Panc1 (cell line): ENCODE data around the gene NRAS. TPM values are rescaled to one million over a fixed set of nuclear protein-coding genes. Genes with fewer than 3 reads are reported as not detected.

ENCODE experiments used
- ATAC-seq: fragments of 200-7000 bp; cut with Tn5 transposase; 2 replicates; pipeline ENCODE4 v1.9.1; 2020; ENCODE audit warnings: mild to moderate bottlenecking, moderate library complexity
- BruUV-seq: library from RNA; stranded (reverse); fragments of 400-500 nt; replicated peaks from 2 replicates; lab custom pipeline; 2021; lab: Mats Ljungman, UMichigan
- CTCF ChIA-PET: fragments of 300-600 bp; sonication (Branson Sonifier 250); formaldehyde crosslinking; loops from one replicate; lab custom pipeline; 2022; ENCODE audit warnings: antibody characterized with exemption; lab: Charles Lee
- POLR2A ChIA-PET: fragments of 300-600 bp; sonication (Branson Sonifier 250); formaldehyde crosslinking; loops from one replicate; lab custom pipeline; 2022; ENCODE audit warnings: antibody characterized with exemption; lab: Charles Lee
- DNase-seq: peaks from one replicate; pipeline ENCODE4 v3.0.0-alpha.2; 2010; ENCODE audit warnings: low read depth, low spot score
- H3K27ac ChIP-seq: 2 replicates; pipeline ENCODE4 v1.5.1; 2011; ENCODE audit warnings: mild to moderate bottlenecking, low read length, inconsistent platforms
- H3K27me3 ChIP-seq: fragments of 200-500 bp; sonication (Bioruptor generic); 2 replicates; pipeline ENCODE4 v1.6.0; 2014; ENCODE audit warnings: low read length, inconsistent platforms; ENCODE audit not compliant: control insufficient read depth, insufficient read depth
- H3K36me3 ChIP-seq: fragments of 200-500 bp; sonication (Bioruptor generic); 2 replicates; pipeline ENCODE4 v1.5.1; 2014; ENCODE audit warnings: inconsistent platforms, mild to moderate bottlenecking, low read length, moderate library complexity; ENCODE audit not compliant: control insufficient read depth, insufficient read depth
- H3K4me1 ChIP-seq: 2 replicates; pipeline ENCODE4 v1.5.1; 2011; ENCODE audit warnings: inconsistent platforms, mild to moderate bottlenecking, low read length, moderate library complexity; ENCODE audit not compliant: control insufficient read depth, insufficient read depth
- H3K4me3 ChIP-seq, 2 experiments: 2 replicates each; pipeline ENCODE4 v1.5.1; 2011 to 2012; ENCODE audit warnings: low read depth in 2 of 2, low read length in 2 of 2, mild to moderate bottlenecking in 2 of 2, inconsistent platforms in 1 of 2, moderate library complexity in 1 of 2
- H3K9me3 ChIP-seq: fragments of 200-500 bp; sonication (Bioruptor generic); 2 replicates; pipeline ENCODE4 v1.5.1; 2014; ENCODE audit warnings: low read depth, mild to moderate bottlenecking, inconsistent platforms, low read length, moderate library complexity; ENCODE audit not compliant: control insufficient read depth, insufficient read depth
- POLR2AphosphoS5 ChIP-seq: IDR thresholded peaks from 2 replicates; pipeline ENCODE4 v1.6.1; 2012; ENCODE audit warnings: mild to moderate bottlenecking, low read depth, low read length, moderate library complexity
- SIN3A ChIP-seq: IDR thresholded peaks from 2 replicates; pipeline ENCODE4 v1.6.1; 2012; ENCODE audit warnings: low read depth, mild to moderate bottlenecking, low read length, moderate library complexity, borderline replicate concordance; ENCODE audit not compliant: insufficient read depth
- TCF7L2 ChIP-seq: IDR thresholded peaks from 2 replicates; pipeline ENCODE4 v1.6.1; 2011; ENCODE audit warnings: mild to moderate bottlenecking, low read depth, low read length, inconsistent platforms
- in situ Hi-C: cut with HindIII; loops from 2 replicates; pipeline ENCODE4 v1.10.0; 2016; ENCODE audit warnings: low sequenced_read_pairs, low pct_unique_long_range_greater_than_20kb
- intact Hi-C: fragments of 100-400 bp; cut with micrococcal nuclease; formaldehyde crosslinking; loops from one replicate; pipeline ENCODE4 v1.10.0; 2022; ENCODE audit not compliant: unreplicated experiment
- total RNA-seq: library from RNA; stranded (reverse); gene quantifications from one replicate; pipeline ENCODE4 v1.2.1, GENCODE V29; 2021; ENCODE audit not compliant: unreplicated experiment
- TF ChIP-seq, protein P1 (sequence below): fragments of 450-650 bp; IDR thresholded peaks from 2 replicates; pipeline ENCODE4 v1.5.1; 2017; ENCODE audit warnings: mild to moderate bottlenecking
- TF ChIP-seq, protein P2 (sequence below), 2 experiments: IDR thresholded peaks; 2 replicates each; pipeline ENCODE4 v1.6.1; 2011 to 2012; ENCODE audit warnings: low read depth in 2 of 2, control low read depth in 1 of 2, low read length in 1 of 2, mild to moderate bottlenecking in 1 of 2, moderate library complexity in 1 of 2; ENCODE audit not compliant: insufficient read depth in 1 of 2

NRAS gene
- total RNA-seq, 1 experiment from 2014 or later: 50.2 TPM

DNA sequence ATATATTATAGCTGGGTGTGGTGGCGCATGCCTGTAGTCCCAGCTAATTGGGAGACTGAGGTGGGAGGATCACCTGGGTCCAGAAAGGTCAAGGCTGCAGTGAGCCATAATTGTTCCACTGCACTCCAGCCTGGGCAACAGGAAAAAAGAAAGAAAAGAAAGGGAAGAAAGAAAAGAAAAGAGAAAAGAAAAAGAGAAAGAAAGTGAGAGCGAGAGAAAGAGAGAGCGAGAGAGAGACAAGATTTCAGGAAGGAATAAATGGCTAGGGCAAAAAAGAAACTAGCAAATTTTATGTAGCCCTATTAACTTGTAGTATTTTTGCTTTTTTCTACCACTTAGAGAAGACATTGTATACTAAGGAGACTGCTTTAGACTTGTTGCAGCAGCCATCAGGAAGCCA lies 6.2 kb downstream of the NRAS start:
- H3K4me3 ChIP-seq: no peak overlapping the region
- ChIA-PET POLR2A (no interaction called here), CTCF (no interaction called here)
- no peak overlapping the region for H3K27ac ChIP-seq
- peaks cover 1% of the 10 kb centered on the region; the same call in 1 of the 2 replicates for H3K4me1 ChIP-seq
- H3K9me3 ChIP-seq: no peaks in the 10 kb centered on the region
- BruUV-seq: no TSS peak
- H3K27me3 ChIP-seq: no peaks in the 10 kb centered on the region
- intact Hi-C loops: no loop called here
- TF ChIP-seq, protein P1, sequence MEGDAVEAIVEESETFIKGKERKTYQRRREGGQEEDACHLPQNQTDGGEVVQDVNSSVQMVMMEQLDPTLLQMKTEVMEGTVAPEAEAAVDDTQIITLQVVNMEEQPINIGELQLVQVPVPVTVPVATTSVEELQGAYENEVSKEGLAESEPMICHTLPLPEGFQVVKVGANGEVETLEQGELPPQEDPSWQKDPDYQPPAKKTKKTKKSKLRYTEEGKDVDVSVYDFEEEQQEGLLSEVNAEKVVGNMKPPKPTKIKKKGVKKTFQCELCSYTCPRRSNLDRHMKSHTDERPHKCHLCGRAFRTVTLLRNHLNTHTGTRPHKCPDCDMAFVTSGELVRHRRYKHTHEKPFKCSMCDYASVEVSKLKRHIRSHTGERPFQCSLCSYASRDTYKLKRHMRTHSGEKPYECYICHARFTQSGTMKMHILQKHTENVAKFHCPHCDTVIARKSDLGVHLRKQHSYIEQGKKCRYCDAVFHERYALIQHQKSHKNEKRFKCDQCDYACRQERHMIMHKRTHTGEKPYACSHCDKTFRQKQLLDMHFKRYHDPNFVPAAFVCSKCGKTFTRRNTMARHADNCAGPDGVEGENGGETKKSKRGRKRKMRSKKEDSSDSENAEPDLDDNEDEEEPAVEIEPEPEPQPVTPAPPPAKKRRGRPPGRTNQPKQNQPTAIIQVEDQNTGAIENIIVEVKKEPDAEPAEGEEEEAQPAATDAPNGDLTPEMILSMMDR: no peak
- TF ChIP-seq, protein P2, sequence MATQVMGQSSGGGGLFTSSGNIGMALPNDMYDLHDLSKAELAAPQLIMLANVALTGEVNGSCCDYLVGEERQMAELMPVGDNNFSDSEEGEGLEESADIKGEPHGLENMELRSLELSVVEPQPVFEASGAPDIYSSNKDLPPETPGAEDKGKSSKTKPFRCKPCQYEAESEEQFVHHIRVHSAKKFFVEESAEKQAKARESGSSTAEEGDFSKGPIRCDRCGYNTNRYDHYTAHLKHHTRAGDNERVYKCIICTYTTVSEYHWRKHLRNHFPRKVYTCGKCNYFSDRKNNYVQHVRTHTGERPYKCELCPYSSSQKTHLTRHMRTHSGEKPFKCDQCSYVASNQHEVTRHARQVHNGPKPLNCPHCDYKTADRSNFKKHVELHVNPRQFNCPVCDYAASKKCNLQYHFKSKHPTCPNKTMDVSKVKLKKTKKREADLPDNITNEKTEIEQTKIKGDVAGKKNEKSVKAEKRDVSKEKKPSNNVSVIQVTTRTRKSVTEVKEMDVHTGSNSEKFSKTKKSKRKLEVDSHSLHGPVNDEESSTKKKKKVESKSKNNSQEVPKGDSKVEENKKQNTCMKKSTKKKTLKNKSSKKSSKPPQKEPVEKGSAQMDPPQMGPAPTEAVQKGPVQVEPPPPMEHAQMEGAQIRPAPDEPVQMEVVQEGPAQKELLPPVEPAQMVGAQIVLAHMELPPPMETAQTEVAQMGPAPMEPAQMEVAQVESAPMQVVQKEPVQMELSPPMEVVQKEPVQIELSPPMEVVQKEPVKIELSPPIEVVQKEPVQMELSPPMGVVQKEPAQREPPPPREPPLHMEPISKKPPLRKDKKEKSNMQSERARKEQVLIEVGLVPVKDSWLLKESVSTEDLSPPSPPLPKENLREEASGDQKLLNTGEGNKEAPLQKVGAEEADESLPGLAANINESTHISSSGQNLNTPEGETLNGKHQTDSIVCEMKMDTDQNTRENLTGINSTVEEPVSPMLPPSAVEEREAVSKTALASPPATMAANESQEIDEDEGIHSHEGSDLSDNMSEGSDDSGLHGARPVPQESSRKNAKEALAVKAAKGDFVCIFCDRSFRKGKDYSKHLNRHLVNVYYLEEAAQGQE (IDR thresholded peaks at IDR 0.05; ENCODE audit: insufficient read depth in 1 of 2, low read depth in 2 of 2, low read length in 1 of 2): no peak
- TF ChIP-seq POLR2AphosphoS5 (no peak), TCF7L2 (no peak), SIN3A (no peak)
- no peak for ATAC-seq
- in situ Hi-C loops: no loop called here
- peaks cover 37% of the 10 kb centered on the region for H3K36me3 ChIP-seq
- DNase-seq: no peak

DNA sequence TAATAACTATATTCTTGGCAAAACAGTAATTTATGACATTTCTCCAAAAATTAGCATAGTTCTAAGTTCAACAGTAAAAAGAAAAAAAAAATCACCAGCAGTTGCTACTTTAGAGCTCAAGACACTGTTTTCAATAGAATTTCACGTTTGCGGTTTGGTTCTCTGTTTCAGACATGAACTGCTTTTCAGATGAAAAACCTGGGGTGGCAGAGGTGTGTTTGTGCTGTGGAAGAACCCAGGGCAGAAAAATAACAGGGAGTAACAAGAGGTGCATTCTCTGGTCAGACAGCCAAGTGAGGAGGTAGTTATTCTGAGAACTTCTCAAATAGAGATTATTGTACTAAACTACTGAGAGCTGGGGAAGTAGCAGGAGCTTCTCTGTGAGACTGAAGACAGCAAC lies 9.0 kb downstream of the NRAS start:
- DNase-seq: no peak
- Histone ChIP-seq H3K9me3 (no peaks in the 10 kb centered on the region), H3K36me3 (peaks cover 27% of the 10 kb centered on the region), H3K4me3 (no peak overlapping the region), H3K27me3 (no peaks in the 10 kb centered on the region), H3K27ac (no peak overlapping the region), H3K4me1 (no peaks in the 10 kb centered on the region)
- TF ChIP-seq TCF7L2 (no peak), SIN3A (no peak), POLR2AphosphoS5 (no peak)
- TF ChIP-seq, protein P1: no peak
- TF ChIP-seq, protein P2 (IDR thresholded peaks at IDR 0.05; ENCODE audit: insufficient read depth in 1 of 2, low read depth in 2 of 2, low read length in 1 of 2): no peak
- CTCF ChIA-PET: no interaction called here
- no peak for ATAC-seq
- BruUV-seq: no TSS peak
- POLR2A ChIA-PET: no interaction called here
- in situ Hi-C loops: no loop called here
- intact Hi-C loops: no loop called here
